CD4-positive, alpha-beta T cell treated with Interferon gamma for 1 hour (primary cell): Measurements from ENCODE around the gene MRPL33.

Source experiments
- DNase-seq: peaks from one replicate; pipeline ENCODE4 v3.0.0-alpha.2; 2020

The MRPL33 gene

GRCh38 chr2:27810455-27810854 is 38.9 kb downstream of the MRPL33 start:
- DNase-seq: no peak

- no peak for DNase-seq
Observed at GRCh38 chr2:27811768-27812167, 40.2 kb downstream of the MRPL33 start.

- no peak for DNase-seq
Observed at GRCh38 chr2:27814758-27815157, 43.2 kb downstream of the MRPL33 start.

- DNase-seq: no peak
Observed at GRCh38 chr2:27815860-27816438, 44.4 kb downstream of the MRPL33 start.

GRCh38 chr2:27822049-27822448 is 50.5 kb downstream of the MRPL33 start:
- DNase-seq: no peak

- no peak for DNase-seq
Observed at GRCh38 chr2:27823135-27823534, 51.6 kb downstream of the MRPL33 start.

GRCh38 chr2:27823569-27823968 is 52.0 kb downstream of the MRPL33 start:
- no peak for DNase-seq

GRCh38 chr2:27824401-27824800 is 52.9 kb downstream of the MRPL33 start:
- DNase-seq: no peak

GRCh38 chr2:27828305-27828704 is 56.8 kb downstream of the MRPL33 start:
- no peak for DNase-seq
